ENCODE results near the gene TSPY10.
"Not testable (repeated sequence)": the region's sequence is repeated elsewhere in the genome, so short reads cannot be mapped to it uniquely, and the experiment has no call there.

The TSPY10 gene

DNA sequence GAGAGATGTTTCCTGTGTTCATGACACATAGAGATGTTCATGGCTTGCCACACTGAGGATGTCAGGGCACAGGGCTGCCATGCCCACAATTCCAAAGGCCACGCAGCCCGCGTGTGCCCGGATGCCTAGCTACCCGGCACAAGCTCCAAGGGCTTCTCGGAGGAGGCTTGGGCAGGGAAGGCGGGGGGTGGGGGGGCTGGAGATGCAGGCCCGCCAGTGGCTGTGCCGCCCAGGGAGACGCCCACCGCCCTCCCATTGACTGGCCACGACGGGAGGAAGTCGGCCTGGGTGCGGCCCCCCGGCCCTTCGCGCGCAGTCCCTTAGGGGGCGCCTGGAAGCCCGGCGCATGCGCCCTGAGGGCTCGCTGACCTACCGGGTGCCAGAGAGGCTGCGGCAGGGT is at the start of gene TSPY10:
TSS of gene TSPY10 (plus strand) at position 301 of the 400 bp plus-strand sequence. CDS start at position 347, 46 bp downstream.
- not testable (repeated sequence) for DNase-seq (ENCODE audit: low read depth)

DNA sequence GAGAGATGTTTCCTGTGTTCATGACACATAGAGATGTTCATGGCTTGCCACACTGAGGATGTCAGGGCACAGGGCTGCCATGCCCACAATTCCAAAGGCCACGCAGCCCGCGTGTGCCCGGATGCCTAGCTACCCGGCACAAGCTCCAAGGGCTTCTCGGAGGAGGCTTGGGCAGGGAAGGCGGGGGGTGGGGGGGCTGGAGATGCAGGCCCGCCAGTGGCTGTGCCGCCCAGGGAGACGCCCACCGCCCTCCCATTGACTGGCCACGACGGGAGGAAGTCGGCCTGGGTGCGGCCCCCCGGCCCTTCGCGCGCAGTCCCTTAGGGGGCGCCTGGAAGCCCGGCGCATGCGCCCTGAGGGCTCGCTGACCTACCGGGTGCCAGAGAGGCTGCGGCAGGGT is 40.7 kb upstream of the TSPY10 start, which contains the start of gene TSPY9:
TSS of gene TSPY9 (plus strand) at position 301 of the 400 bp plus-strand sequence. CDS start at position 347, 46 bp downstream.
- DNase-seq (ENCODE audit: low read depth): not testable (repeated sequence)

- not testable (repeated sequence) for DNase-seq (ENCODE audit: low read depth)
These were observed 23.3 kb upstream of the TSPY10 start for GRCh38 chrY:9504396-9504795.

DNA sequence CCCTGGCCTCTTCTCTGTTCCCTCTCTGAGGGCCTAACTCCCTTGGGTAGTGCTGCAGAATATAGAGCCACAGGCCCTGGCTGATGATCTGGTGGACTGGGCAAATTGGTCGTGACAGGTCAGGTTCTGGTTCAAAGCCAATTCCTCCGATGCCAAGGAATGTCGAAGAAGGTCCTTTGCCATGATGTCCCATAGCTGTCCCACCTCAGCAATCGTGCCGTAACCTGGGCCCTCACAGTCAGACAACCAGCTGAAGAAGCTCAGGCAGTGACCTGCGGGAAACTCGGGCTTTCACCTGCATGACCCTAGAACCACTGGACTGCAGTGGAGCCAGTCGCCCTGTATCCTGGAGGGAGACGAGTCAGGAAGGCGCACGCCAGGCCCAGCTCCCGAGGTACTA is 11.4 kb upstream of the TSPY10 start:
- DNase-seq (ENCODE audit: low read depth): not testable (repeated sequence)

Measured in ELR (cell line).